Fibroblast of skin of right biceps (primary cell): ENCODE measurements around the gene CBX5.
"Not testable (repeated sequence)": the region's sequence is repeated elsewhere in the genome, so short reads cannot be mapped to it uniquely, and the experiment has no call there.

Source experiments
- DNase-seq: peaks from one replicate; pipeline ENCODE4 v3.0.0-alpha.2; 2013

The CBX5 gene

DNA sequence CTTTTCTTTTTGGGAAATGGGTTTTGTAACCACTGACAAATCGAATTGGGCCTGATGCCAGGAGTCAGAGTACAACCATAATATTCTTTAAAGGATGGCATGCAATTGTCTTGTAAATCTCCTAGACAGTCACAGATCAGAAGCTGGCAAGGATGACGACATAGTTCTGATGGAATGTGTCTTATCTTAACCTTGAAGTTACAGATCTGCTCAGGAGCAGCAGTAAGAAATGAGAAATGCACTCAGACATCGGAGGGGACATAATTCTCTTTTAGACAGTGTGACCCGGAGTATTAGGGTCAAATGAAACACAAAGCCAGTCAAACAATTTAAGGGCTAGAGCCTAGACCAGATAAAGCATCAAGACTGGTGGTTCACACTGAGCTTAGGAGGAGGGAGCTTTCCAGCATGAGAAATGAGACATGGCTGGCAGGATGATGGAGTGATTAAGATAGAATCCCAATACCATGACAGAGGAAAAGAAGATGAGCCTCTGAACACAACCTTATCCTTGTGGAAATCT, 17.5 kb downstream of the CBX5 start:
- peak; percentile 83 for DNase-seq

DNA sequence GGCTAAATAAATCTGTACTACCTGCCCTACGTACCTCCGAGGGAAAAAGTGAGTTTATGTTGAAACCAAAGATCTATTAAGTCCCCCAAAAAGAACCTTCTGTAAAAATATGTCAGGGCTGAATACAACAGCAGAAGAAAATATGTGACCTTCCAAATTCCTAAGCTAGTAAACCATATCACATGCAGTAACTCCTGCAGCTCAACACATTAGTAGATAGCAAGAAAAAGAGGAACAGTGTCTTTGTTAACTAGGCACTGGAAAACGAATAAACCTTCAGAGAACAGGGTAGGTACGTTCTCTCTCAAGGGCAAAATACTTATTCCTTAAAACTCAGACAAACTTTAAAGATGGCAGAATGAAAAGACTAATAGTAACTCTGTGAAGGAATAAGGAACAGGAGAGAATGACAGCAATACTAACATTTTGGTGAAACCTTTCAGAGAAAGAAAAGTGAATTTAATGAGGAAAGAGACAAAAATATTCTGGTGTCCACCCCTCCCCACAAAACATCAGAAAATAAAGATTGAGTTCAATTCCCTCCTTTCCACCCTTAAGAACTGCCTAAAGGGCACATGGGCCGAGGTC, 18.0 kb downstream of the CBX5 start:
- DNase-seq: peak; percentile 30

DNA sequence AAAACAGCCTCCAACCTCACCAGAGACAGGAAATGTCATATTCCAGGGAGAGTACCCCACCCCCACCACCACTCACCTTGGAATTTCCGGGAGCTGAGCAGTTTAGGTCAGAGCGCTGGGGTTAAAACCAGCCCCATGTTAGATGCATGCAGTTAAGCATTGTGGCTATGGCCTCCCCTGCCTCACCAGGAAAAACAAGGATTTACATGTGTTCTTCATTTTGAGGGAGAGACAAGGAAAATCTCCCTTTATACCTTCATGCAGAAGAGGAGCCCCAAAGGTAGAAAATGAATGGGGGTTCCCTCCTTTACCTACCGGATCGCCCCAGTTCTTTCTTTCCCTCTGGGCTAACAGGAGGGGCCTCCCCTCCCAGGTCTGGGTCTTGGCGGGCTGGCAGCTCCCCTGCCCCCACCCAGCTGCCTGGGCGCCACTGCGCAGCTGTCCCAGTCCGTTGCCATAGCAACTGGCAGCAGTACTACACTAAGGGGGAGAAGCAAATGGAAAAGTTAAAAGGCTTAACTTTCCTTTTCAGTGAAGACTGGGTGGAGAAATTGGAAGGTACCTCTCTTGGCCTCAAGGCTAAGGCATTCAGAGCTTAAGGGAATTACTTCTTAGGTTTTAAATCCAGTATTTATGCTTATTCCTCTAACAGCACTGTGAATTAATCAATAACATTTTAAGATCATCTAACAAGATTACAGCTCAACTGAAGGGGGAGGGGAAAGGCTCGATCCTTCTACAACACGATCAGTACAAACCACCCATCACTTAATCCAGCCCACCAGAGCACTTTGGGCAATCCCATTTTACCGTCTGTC, 20.5 kb downstream of the CBX5 start:
- peak; percentile 94 for DNase-seq

DNA sequence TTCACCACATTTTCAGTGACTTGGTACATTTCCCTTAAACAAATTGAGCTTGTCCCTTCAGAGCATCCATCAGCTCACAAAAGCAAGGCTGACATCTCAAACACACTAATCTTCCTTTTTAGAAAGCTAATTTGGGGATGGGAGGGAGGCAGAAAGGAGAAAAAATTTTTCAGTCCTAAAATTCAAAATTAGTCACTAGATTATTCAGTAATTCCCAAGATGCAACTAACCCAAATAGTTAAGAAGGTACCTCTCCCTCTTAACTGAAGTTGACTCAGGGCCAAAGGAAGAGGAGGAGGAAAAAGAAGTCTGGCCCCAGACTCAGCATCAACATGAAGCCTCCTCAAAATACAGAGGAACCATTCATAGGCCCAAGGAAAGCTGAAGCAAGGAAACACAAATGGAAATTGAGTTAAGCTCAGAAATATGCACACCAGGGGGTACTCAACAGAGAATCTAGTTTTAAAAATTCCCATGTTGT, 21.7 kb downstream of the CBX5 start:
- DNase-seq: peak; percentile 90

DNA sequence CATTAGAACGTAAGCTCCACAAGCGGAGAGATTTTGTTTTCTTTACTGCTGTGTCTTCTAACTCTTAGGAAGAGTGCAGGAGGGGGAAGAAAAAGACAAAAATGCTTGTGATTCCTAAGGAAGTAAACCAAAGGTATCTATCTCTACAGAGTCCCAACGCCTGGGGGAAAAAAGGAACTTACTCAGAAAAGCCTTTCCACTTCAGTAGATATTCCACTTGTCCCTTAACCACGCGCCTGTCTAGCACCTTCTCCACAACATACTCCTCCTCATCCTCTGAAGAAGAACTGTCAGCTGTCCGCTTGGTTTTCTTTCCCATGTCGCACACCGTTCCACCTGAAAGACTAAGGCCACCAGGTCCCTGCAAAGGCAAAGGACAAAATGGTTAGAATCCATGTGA, 22.6 kb downstream of the CBX5 start:
- DNase-seq: no peak

DNA sequence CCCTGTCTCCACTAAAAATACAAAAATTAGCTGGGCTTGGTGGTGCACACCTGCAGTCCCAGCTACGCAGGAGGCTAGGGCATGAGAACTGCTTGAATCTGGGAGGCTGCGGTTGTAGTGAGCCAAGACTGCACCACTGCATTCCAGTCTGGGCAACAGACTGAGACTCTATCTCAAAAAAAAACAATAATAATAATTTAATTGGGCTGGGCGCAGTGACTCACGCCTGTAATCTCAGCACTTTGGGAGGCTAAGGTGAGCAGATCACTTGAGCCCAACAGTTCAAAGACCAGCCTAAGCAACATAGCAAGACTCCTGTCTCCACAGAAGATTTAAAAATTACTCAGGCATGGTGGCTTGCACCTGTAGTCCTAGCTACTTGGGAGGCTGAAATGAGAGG, 26.7 kb downstream of the CBX5 start:
- no peak for DNase-seq

DNA sequence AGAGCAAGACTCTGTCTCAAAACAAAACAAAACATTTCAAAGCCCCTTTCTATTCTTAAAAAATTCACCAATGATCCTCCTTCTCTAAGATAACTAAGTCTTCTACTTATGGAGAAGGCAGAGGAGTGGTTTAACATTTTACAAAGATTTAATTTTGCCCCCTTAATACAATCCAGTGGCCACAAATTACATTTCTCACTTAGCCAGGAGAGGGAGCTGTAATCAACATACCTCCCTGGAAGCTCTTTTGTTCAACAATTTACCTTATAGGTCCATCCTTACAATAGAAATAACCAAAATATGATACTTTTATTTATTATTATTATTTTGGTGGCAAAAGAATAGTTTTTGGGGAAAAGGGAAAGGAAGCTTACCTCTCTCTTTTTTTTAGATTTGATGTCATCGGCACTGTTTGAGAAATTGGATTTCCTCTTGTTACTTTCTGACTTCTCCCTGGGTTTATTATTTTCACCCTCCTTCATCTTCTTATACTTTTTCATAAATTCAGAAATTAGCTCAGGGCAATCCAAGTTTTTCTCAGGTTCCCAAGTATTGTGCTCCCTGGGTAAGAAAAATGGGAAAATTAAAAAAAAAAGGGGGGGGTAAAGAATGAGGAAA, 28.1 kb downstream of the CBX5 start:
- peak; percentile 58 for DNase-seq

DNA sequence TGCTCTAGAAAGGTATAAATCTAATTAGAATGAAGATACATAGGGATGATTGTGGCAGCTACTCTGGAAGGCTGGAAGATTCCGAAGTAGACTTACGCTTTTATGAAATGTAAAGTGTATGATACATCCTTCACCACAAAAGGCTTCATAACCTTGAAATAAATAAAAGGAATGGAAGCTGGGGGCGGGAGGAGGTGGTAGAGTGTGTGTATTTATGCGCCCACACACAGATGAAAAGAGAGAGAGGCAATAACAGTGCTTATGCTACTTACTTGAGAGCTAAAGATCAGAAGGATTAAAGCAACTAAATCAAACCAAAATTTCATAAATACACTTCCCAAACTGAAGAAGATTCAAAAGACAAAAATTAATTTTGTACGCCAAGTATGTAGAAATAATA, 30.4 kb downstream of the CBX5 start:
- DNase-seq: no peak

DNA sequence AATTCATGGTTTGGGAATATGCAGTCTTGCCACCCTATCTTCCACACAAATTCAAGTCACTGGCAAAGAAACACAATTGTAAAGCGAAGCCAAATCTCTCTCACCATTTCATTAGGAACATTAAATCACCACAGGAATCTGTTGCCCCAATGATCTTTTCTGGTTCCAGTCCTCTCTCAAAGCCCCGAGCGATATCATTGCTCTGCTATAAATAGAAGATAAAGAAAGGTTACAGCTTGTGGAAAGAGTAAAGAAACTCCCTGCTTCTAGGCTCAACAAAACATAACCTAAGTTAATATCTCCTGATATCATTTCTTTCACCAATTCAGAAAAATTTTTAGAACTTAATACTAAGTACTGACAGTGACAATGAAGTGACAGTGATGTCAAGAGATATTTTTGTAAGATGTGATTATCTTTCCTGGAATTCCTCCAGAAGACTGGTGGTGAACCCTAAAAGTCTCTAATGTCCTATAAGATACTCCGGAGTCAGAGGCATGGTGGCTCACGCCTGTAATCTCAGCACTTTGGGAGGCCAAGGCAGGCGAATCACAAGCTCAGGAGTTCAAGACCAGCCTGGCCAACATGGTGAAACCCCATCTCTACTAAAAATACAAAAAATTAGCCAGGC, 33.8 kb downstream of the CBX5 start:
- no peak for DNase-seq

DNA sequence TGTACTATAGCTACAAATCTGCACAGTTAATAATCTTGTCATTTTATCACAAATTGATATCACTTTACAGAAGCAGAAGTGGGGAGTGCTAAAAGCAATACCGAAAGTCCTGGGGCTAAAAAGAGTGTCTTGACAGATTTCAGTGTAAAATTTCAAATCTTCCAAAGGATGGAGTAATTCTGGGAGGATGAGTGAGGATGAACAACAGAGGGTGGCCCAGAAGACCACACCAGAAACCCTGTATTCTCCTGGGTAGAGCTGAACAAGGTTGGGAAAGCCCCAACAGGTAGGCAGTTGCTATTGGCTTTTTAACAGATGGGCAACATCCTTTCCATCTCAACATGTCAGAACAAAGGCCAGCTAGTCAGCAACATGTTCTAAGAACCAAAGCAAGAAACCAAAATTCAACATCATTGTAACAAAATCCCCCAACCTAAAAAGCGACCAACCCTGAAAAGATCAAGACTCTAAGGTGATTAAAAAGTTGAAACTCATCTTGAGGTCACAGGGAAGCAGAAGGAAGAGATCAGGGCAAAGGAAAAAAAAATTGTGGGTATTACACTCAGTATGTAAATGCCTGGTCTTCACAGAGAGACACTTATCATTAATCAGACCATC, 38.8 kb downstream of the CBX5 start:
- DNase-seq: no peak

DNA sequence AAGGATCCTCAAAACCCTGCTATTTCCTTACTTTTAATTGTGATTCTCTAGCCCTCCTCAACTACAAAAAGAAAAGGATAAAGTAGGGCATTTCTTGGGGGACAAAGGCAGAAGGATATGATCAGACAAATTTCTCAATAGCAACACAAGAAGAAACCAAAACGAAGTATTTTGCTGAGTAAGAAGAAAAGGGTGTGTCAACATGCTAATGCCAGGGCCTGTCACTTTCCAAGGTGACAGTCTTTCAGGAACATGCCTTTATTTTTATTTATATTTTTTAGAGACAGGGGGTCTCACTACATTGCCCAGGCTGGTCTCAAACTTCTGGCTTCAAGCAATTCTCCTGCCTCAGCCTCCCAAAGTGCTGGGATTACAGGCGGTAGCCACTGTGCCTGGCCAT, 39.8 kb downstream of the CBX5 start:
- DNase-seq: no peak

DNA sequence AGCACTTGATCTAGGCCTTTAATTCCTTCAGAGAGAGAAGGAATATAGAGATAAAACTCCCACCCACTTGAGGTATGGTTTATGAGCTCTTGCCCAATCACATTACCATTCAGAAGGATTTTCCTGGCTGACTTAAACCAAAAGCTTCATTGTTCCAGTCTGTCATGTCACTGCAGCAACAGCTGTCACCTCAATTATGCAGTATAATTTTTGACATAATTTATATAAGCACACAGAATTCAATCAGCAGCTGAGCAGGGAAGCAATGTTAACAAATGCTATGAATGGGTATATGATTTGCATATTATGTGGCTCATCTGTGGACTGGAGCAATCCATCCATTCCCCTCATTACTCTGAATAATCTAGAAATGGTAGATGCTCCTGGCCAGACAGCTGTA, 40.3 kb downstream of the CBX5 start:
- no peak for DNase-seq

DNA sequence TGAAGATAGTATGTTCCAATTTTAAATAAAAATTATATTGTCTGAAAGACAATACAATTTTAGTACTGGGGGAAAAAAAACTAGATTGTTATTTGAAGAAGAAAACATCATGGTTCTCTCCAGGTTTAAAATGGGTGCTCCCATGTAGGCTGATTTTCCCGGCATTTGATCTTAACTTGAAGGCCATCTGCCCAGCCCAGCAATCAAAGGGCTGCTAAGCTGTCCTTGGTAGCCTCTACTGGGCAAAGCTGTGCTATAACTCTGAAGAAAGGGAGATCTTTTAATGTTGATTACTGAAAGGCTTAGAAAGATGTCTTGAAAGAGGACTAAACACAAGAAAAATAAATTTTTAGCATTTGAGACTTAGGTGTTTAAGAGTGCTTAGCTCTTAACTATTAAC, 41.4 kb downstream of the CBX5 start:
- no peak for DNase-seq

DNA sequence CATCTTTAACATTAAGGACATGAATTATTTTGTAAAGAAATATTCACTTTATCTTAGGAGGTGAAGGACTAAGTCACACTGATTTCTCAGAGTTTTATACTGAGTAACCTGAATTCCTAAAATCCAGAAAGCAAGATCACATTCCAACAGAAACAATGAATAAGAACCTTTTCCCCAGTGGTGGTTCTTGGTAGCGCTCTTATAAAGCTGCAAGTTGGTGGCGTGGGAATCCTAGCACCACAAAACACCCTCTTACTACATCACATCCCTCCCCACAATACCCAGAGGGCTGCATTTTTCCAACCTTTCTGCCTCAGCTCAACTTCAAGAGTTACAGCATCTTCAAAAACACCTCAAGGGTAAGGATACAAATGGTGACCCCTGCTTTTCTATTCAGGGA, 47.1 kb downstream of the CBX5 start:
- peak; percentile 78 for DNase-seq

DNA sequence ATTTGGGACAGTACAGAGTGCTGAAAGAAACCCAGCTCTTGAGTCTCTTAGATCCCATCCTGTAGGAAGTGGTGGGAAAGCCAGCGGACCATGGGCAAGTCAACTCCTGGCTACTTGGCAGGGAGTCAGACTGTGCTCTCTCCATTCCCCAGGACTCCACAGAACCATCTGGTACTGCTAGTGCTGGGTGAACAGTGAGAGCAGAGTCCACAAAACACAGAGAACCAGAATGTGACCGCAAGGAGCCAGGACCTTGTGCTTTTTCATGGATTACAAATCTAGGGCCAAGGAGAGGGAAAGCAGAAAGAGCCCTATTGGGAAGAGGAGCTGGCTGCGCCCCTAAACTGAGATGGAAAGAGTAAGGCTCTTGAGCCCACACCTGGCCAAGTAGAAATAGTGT, 48.7 kb downstream of the CBX5 start:
- DNase-seq: not testable (repeated sequence)

DNA sequence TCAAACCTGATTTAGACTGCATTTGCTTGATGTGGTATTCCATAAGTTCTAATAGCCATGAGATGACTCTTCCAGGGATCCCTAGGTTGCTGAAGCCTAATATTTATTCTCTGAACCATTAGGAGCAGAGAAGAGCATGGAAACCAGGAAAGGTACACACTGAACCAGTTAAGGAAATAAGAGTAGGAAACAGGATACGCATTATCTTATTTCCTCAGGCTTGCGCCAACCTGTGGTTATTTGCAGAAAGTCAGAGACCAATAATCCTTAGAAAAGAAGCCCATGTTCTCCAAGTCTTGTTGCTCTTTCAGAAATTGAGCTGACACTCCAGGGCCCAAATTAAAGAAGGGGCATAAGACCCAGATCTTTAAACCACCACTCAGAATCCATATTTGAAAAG, 49.4 kb downstream of the CBX5 start:
- DNase-seq: no peak

DNA sequence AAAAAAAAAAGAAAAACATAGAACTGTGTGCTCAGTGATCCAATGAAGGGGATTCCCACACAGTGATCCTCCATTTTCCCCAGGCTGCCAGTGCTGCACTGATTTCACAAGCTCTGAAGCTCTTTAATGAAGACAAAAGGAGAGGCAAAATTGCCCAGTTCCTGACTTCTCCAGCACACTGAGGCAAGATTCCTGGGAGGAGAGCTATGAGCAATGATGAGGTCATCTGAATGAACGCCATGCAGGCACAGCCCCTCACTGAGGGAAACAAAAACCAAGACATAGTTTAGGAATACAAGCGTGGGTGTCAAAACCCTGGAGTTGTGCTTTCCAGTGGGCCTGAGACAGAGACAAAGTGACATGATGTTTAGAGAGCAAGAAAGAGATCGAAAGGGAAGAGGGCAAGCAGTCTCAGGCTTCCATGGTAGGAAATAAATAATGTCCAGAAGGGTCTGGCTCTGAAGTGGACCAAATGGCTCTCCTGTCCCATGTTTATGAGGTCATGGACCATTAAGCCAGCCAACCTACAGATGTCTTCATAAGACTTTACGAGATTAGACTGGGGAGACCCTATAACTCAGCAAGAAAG, 50.2 kb downstream of the CBX5 start:
- DNase-seq: peak; percentile 97

DNA sequence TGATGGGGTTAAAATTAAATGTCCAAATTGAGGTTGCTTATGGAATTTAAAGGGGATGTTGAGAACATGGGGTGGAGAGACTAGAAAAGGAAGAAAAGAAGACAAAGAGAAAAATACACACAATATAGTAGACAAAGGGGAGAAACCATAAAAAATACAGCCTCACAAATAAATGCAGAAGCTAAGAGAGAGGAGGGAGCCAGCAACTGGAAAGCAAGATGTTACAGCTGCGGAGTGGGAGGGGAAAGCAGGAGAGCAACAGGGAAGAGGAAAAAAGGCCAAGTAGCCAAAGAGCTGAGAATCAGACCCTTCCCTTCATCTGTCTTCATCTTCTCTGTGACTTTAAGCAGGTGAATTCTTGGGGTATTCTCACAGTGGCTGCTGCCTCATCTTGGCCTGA, 51.5 kb downstream of the CBX5 start:
- DNase-seq: no peak

DNA sequence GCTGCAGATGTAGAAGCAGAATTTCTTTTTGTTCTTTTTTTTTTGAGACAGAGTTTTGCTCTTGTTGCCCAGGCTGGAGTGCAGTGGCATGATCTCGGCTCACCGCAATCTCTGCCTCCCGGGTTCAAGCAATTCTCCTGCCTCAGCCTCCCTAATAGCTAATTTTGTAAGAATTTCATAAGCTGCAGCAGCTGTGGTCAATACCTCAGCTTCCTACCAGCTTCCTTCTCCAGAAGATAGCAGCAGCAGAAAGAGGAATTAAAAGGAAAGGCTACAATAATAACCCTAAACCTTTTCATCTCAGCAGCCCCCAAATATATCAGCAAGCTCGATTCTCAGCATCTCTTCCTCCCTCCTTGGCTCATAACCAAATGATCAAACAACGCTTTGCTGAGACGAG, 52.0 kb downstream of the CBX5 start:
- not testable (repeated sequence) for DNase-seq

DNA sequence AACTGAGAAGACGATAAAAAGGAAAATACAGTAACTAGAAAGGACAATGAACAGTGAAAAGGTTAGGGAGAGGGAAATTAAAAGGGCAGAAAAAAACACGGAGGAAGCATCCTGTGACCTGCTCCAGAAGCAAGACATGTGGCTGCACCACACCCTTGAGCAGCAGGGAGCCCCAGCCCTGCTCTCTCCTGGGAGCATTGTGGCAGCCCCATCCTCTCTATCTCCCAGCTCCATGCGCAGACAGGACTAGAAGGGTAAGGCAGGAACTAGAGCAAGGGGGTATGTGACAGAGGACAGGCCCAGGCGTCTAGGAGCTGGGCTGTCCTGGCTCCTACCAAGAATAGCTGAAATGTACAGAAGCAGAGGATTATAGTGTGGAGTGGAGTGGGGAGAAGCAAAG, 52.5 kb downstream of the CBX5 start:
- DNase-seq: no peak

DNA sequence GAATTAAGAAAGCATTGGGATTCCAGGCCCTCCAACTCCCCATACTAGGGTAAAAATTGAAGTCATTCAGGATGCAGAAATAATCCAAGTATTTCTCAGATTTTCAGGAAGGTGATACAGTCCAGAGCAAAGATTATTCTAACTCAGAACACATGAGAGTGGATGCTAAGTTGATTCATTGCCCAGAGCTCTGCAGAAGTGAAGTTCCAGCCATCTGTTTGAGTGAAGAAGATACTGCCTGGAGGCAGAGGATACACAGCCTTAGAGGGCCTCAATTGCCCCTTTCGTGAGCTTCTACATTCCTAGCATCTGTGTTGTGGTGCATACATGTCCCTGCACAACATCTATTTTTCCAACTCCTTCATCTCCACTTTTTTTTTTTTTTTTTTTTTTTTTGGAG, 54.3 kb downstream of the CBX5 start:
- no peak for DNase-seq

DNA sequence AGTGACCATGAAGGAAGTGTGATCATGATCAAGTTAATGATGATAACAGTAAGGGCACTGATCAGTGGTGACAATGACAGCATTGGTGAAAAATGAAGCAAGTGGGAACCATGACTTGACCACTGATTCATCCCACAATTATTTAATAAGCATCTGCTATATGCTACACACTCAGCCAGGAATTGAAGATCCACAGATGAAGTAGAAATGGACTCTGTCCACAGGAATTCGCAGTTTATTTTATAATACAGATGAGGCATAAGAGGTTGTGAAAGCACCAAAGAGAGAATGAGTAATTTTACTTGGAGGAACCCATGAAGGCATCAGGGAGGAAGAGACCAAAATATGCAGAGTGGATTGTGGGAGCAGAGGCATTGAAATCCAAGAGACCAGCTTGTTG, 57.3 kb downstream of the CBX5 start:
- peak; percentile 98 for DNase-seq
